ENCODE data around the gene HPCA. TPM values are rescaled to one million over a fixed set of nuclear protein-coding genes. Genes with fewer than 3 reads are reported as not detected.

Gene HPCA
- total and polyA plus RNA-seq, 2 of the 13 experiments (the other 11 are each of a cell fraction or from before 2014, with no cell fraction given): not detected

DNA sequence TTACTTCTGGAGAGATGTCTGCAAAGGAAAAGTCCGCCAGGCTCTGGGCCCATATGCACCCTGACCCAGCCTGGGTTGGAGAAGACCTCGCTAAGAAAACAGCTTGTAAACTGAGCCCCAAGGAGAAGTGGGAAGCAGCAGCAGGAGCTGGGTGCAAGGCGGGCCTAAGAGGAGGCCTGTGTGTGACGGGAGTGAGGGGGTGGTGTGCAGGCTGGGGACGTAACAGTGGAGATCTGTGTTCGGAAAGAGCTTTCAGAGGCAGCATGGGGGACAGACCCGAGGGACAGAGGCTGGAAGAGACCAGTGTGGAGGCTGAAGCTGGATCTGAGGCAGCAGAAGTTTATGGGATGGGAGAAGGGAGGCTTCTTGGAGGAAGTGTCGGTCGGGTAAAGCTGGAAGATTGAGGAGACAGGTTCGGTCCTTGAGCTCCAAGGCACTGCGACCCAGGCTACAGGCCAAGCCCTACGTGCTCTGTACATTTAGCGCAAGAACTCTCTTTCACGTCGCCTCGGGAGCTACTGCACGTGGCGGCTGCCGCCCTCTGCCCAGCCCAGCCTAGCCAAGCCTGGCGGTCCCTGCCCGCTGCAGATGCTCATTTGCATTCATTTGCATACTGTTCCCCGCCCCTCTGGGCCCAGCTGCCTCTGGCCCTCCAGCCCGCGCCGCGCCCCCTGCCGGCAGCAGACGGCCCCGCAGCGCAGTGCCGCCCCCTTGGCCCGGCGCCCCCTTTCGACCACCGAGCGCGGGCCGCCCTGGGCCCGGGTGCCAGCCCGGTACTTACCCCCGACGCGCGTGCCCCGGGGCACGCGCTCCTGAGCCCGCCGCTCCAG, 6.3 kb downstream of the HPCA start (continued):
- TF ChIP-seq ZKSCAN8 (CRISPR knock-in tag; IDR thresholded peaks at IDR 0.05; ENCODE audit: borderline replicate concordance): no peak
- TF ChIP-seq, protein P1, sequence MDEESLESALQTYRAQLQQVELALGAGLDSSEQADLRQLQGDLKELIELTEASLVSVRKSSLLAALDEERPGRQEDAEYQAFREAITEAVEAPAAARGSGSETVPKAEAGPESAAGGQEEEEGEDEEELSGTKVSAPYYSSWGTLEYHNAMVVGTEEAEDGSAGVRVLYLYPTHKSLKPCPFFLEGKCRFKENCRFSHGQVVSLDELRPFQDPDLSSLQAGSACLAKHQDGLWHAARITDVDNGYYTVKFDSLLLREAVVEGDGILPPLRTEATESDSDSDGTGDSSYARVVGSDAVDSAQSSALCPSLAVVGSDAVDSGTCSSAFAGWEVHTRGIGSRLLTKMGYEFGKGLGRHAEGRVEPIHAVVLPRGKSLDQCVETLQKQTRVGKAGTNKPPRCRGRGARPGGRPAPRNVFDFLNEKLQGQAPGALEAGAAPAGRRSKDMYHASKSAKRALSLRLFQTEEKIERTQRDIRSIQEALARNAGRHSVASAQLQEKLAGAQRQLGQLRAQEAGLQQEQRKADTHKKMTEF (CRISPR knock-in tag; IDR thresholded peaks at IDR 0.05): no peak
- TF ChIP-seq ZNF552 (CRISPR knock-in tag; IDR thresholded peaks at IDR 0.05; ENCODE audit: borderline replicate concordance): no peak
- no peak for TF ChIP-seq MLXIP (CRISPR knock-in tag; IDR thresholded peaks at IDR 0.05; ENCODE audit: borderline replicate concordance)
- no peak for TF ChIP-seq ZFP90 (CRISPR knock-in tag; IDR thresholded peaks at IDR 0.05; ENCODE audit: borderline replicate concordance)
- no peak for TF ChIP-seq SP140L (CRISPR knock-in tag; IDR thresholded peaks at IDR 0.05; ENCODE audit: borderline replicate concordance)
- no peak for TF ChIP-seq NFRKB (IDR thresholded peaks at IDR 0.05)
- TF ChIP-seq KAT8 (CRISPR knock-in tag; IDR thresholded peaks at IDR 0.05): no peak
- TF ChIP-seq RXRA (CRISPR knock-in tag; IDR thresholded peaks at IDR 0.05): peak; percentile 2; the same call in 1 of the 2 replicates
- no peak for TF ChIP-seq ZNF572 (CRISPR knock-in tag; IDR thresholded peaks at IDR 0.05)
- peak; percentile 64 for TF ChIP-seq RAD21 (CRISPR knock-in tag; IDR thresholded peaks at IDR 0.05)
- no peak for TF ChIP-seq NR3C1 (CRISPR knock-in tag; IDR thresholded peaks at IDR 0.05)
- TF ChIP-seq ZNF709 (CRISPR knock-in tag; IDR thresholded peaks at IDR 0.05): no peak
- TF ChIP-seq MEIS2 (CRISPR knock-in tag; IDR thresholded peaks at IDR 0.05): no peak
- TF ChIP-seq CTCF (CRISPR knock-in tag; IDR thresholded peaks at IDR 0.05): peak; percentile 47
- no peak for TF ChIP-seq SRF (IDR thresholded peaks at IDR 0.05; ENCODE audit: low read depth, low read length)
- TF ChIP-seq ZBTB7B (CRISPR knock-in tag; IDR thresholded peaks at IDR 0.05): peak; percentile 44; the same call in 1 of the 2 replicates
- no peak for TF ChIP-seq ZNF274 (CRISPR knock-in tag; IDR thresholded peaks at IDR 0.05)
- TF ChIP-seq KAT7 (CRISPR knock-in tag; IDR thresholded peaks at IDR 0.05; ENCODE audit: borderline replicate concordance): no peak
- TF ChIP-seq ZNF574 (CRISPR knock-in tag; IDR thresholded peaks at IDR 0.05): peak; percentile 38; the same call in 1 of the 2 replicates
- no peak for TF ChIP-seq CENPX (CRISPR knock-in tag; IDR thresholded peaks at IDR 0.05)
- no peak for TF ChIP-seq HNRNPH1 (optimal IDR thresholded peaks at IDR 0.05; ENCODE audit: low read depth, low read length)
